ENCODE results near the gene CLIP2. TPM values are rescaled to one million over a fixed set of nuclear protein-coding genes. Genes with fewer than 3 reads are reported as not detected.

The CLIP2 gene
- total and polyA plus RNA-seq, 7 donors, result 20.7 to 56.4 (median 23.4) TPM

- Histone ChIP-seq H3K9me3 (no peaks in the 10 kb centered on the region), H3K4me3 (no peak overlapping the region), H3K4me1 (peaks cover 0 to 13% (median 6%) of the 10 kb centered on the region in 4 donors), H3K27me3 (no peaks in the 10 kb centered on the region), H3K36me3 (no peaks in the 10 kb centered on the region), H3K27ac (no peak overlapping the region)
- intact Hi-C loops (cut with DNase I), result no loop called here
- TF ChIP-seq POLR2AphosphoS5 (IDR thresholded peaks at IDR 0.05) (no peak), EP300 (IDR thresholded peaks at IDR 0.05) (no peak), CTCF (IDR thresholded peaks at IDR 0.05) (no peak), POLR2A (IDR thresholded peaks at IDR 0.05) (no peak)
- DNase-seq, result no peak
- 90 to 92% methylated on average over 4 of the region's 4 CpGs for WGBS, 2 donors
These were observed 11.7 kb downstream of the CLIP2 start for GRCh38 chr7:74300926-74301325.

- H3K27me3 ChIP-seq, result no peaks in the 10 kb centered on the region
- no peaks in the 10 kb centered on the region for H3K36me3 ChIP-seq
- no peak overlapping the region for H3K4me3 ChIP-seq
- H3K4me1 ChIP-seq, result peaks cover 0 to 30% (median 22%) of the 10 kb centered on the region in 4 donors
- DNase-seq, result no peak
- TF ChIP-seq POLR2A (IDR thresholded peaks at IDR 0.05), result no peak
- TF ChIP-seq EP300 (IDR thresholded peaks at IDR 0.05), result no peak
- no peak for TF ChIP-seq CTCF (IDR thresholded peaks at IDR 0.05)
- no peak for TF ChIP-seq POLR2AphosphoS5 (IDR thresholded peaks at IDR 0.05)
- no peaks in the 10 kb centered on the region for H3K9me3 ChIP-seq
- WGBS, 2 donors, result 48 to 71% methylated on average over 10 of the region's 10 CpGs
- H3K27ac ChIP-seq, result peak overlapping the region in 2 of 4 donors; percentile 31 to 45
- intact Hi-C loops (cut with DNase I), result no loop called here
These were observed 13.6 kb downstream of the CLIP2 start for GRCh38 chr7:74302745-74303221.

- WGBS, 2 donors, result 93 to 96% methylated on average over 2 of the region's 2 CpGs
- peaks cover 0 to 36% (median 22%) of the 10 kb centered on the region in 4 donors for H3K4me1 ChIP-seq
- TF ChIP-seq CTCF (IDR thresholded peaks at IDR 0.05) (no peak), POLR2A (IDR thresholded peaks at IDR 0.05) (no peak), POLR2AphosphoS5 (IDR thresholded peaks at IDR 0.05) (no peak), EP300 (IDR thresholded peaks at IDR 0.05) (no peak)
- no peak overlapping the region for H3K27ac ChIP-seq
- intact Hi-C loops (cut with DNase I), result no loop called here
- H3K9me3 ChIP-seq, result no peaks in the 10 kb centered on the region
- H3K4me3 ChIP-seq, result no peak overlapping the region
- no peaks in the 10 kb centered on the region for H3K27me3 ChIP-seq
- H3K36me3 ChIP-seq, result no peaks in the 10 kb centered on the region
- DNase-seq, result no peak
These were observed 15.3 kb downstream of the CLIP2 start for GRCh38 chr7:74304550-74304949.

- TF ChIP-seq CTCF (IDR thresholded peaks at IDR 0.05), result no peak
- TF ChIP-seq EP300 (IDR thresholded peaks at IDR 0.05), result no peak
- no peak for TF ChIP-seq POLR2A (IDR thresholded peaks at IDR 0.05)
- TF ChIP-seq POLR2AphosphoS5 (IDR thresholded peaks at IDR 0.05), result no peak
- intact Hi-C loops (cut with DNase I), result loop anchor here (5.0 kb wide), 1 partner anchor 51 kb away; no protein-coding TSS in a partner anchor
- Histone ChIP-seq H3K4me3 (peak overlapping the region in 3 of 4 donors; percentile 8 to 30 (median 27)), H3K36me3 (no peaks in the 10 kb centered on the region), H3K27ac (peak overlapping the region in 2 of 4 donors; percentile 1 to 73), H3K27me3 (no peaks in the 10 kb centered on the region), H3K9me3 (no peaks in the 10 kb centered on the region), H3K4me1 (peaks cover 0 to 42% (median 22%) of the 10 kb centered on the region in 4 donors)
- no peak for DNase-seq
- 45 to 80% methylated on average over 27 of the region's 27 CpGs for WGBS, 2 donors
These were observed 17.0 kb downstream of the CLIP2 start for GRCh38 chr7:74306004-74306729.

Measured in sigmoid colon (tissue), 7 donors.